ENCODE data around the gene CAPNS1.

DNA sequence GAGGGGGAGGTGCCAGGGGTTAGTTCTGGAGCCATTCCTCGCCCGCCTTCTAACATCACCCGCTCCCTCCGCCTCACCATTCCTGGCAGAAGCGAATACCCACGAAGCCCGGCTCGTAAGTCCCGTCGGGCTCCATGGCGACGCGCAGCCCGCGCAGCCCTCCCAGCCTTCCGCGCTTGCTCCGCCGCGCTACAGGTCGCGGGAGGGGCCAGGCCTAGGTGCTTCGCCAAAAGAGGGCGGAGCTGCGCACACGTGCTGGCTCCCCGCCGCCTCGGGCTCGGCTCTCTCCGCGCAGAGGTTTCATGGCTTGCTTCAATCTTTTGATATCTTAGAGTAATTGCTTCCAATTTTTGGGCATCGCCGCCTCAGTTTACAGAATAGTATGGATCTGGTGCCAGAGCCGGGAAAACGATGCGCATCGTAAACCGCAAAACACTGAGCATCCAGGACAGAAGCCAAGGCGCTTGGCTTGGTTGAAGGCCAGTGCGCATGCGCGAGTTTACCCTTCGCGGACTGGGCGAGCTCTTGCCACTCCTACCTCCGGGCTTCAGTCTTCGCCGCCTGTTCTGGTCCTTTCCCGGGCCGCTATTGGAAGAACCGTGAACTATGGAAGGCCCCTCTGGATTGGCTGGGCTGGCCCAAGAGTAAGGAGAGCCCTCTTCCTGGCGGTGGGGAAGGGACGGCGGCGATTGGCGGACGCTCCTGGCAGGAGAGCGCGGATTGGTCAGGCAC lies 25.0 kb upstream of the CAPNS1 start, which contains the start of gene POLR2I:
- TF ChIP-seq, protein P1, sequence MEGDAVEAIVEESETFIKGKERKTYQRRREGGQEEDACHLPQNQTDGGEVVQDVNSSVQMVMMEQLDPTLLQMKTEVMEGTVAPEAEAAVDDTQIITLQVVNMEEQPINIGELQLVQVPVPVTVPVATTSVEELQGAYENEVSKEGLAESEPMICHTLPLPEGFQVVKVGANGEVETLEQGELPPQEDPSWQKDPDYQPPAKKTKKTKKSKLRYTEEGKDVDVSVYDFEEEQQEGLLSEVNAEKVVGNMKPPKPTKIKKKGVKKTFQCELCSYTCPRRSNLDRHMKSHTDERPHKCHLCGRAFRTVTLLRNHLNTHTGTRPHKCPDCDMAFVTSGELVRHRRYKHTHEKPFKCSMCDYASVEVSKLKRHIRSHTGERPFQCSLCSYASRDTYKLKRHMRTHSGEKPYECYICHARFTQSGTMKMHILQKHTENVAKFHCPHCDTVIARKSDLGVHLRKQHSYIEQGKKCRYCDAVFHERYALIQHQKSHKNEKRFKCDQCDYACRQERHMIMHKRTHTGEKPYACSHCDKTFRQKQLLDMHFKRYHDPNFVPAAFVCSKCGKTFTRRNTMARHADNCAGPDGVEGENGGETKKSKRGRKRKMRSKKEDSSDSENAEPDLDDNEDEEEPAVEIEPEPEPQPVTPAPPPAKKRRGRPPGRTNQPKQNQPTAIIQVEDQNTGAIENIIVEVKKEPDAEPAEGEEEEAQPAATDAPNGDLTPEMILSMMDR (IDR thresholded peaks at IDR 0.05; ENCODE audit: borderline replicate concordance, extremely low read depth, low read length, poor library complexity, severe bottlenecking) = no peak
- TF ChIP-seq EZH2 (IDR thresholded peaks at IDR 0.05; ENCODE audit: borderline replicate concordance, low read depth, low read length, severe bottlenecking) = no peak

Data from DND-41 (cell line).